GM23248 (cell line): ENCODE data around the gene TTC23. TPM values are rescaled to one million over a fixed set of nuclear protein-coding genes. Genes with fewer than 3 reads are reported as not detected.
A peak's percentile ranks its signal among the peaks of the same experiment; 100 is the strongest.

Source experiments
- DNase-seq: peaks from one replicate; pipeline ENCODE4 v3.0.0-alpha.2; 2015
- H2AFZ ChIP-seq: fragments of 200-600 bp; sonication (generic); 2 replicates; pipeline ENCODE4 v1.6.1; 2016; ENCODE audit warnings: antibody characterized with exemption
- H3F3A ChIP-seq: fragments of 200-600 bp; sonication (generic); 2 replicates; pipeline ENCODE4 v1.6.1; 2016; ENCODE audit warnings: mild to moderate bottlenecking, antibody characterized with exemption, mixed run types; ENCODE audit not compliant: insufficient read depth
- H3K27ac ChIP-seq: fragments of 200-600 bp; sonication (generic); 2 replicates; pipeline ENCODE4 v1.5.1; 2016; ENCODE audit warnings: mild to moderate bottlenecking
- H3K27me3 ChIP-seq: fragments of 200-600 bp; sonication (generic); replicated peaks from 2 replicates; pipeline ENCODE4 v1.6.1; 2016; ENCODE audit warnings: mild to moderate bottlenecking; ENCODE audit not compliant: insufficient read depth
- H3K36me3 ChIP-seq: fragments of 200-600 bp; sonication (generic); 2 replicates; pipeline ENCODE4 v1.6.1; 2016; ENCODE audit warnings: low read depth, mild to moderate bottlenecking
- H3K4me1 ChIP-seq: fragments of 200-600 bp; sonication (generic); 2 replicates; pipeline ENCODE4 v1.6.1; 2016; ENCODE audit warnings: mild to moderate bottlenecking; ENCODE audit not compliant: insufficient read depth
- H3K4me2 ChIP-seq: fragments of 200-600 bp; sonication (generic); one replicate; pipeline ENCODE4 v1.6.1; 2016; ENCODE audit warnings: mild to moderate bottlenecking; ENCODE audit not compliant: unreplicated experiment
- H3K4me3 ChIP-seq: fragments of 200-600 bp; sonication (generic); 2 replicates; pipeline ENCODE4 v1.5.1; 2016; ENCODE audit warnings: mild to moderate bottlenecking
- H3K79me2 ChIP-seq: fragments of 200-600 bp; sonication (generic); 2 replicates; pipeline ENCODE4 v1.6.1; 2016; ENCODE audit warnings: mild to moderate bottlenecking; ENCODE audit not compliant: insufficient read depth
- H3K9ac ChIP-seq: fragments of 200-600 bp; sonication (generic); 2 replicates; pipeline ENCODE4 v1.6.1; 2016; ENCODE audit warnings: mild to moderate bottlenecking
- H3K9me2 ChIP-seq: fragments of 200-600 bp; sonication (generic); 2 replicates; pipeline ENCODE4 v1.6.1; 2016; ENCODE audit warnings: mixed run types, mild to moderate bottlenecking, moderate library complexity; ENCODE audit not compliant: insufficient read depth
- H3K9me3 ChIP-seq: fragments of 200-600 bp; sonication (generic); one replicate; pipeline ENCODE4 v1.6.1; 2017; ENCODE audit warnings: low read depth
- H4K20me1 ChIP-seq: fragments of 200-600 bp; sonication (generic); 2 replicates; pipeline ENCODE4 v1.6.0; 2016; ENCODE audit not compliant: insufficient read depth
- EZH2 ChIP-seq: fragments of 200-600 bp; sonication (generic); IDR thresholded peaks from 2 replicates; pipeline ENCODE4 v1.6.1; 2018; ENCODE audit warnings: antibody characterized with exemption, mild to moderate bottlenecking; ENCODE audit not compliant: insufficient read depth, poor library complexity, severe bottlenecking
- EZH2phosphoT487 ChIP-seq: fragments of 200-600 bp; sonication (generic); IDR thresholded peaks from 2 replicates; pipeline ENCODE4 v1.6.1; 2018; ENCODE audit warnings: antibody characterized with exemption, moderate library complexity, mild to moderate bottlenecking, low read depth; ENCODE audit not compliant: insufficient read depth
- WGBS, 2 experiments: methylation state at CpG; one replicate each; pipeline ENCODE4 v1.1.6; 2015 to 2017; ENCODE audit warnings: low lambda C conversion rate in 2 of 2, low coverage in 1 of 2; ENCODE audit errors: missing lambda C conversion rate in 2 of 2; 5-methylcytosine and 5-hydroxymethylcytosine counted together
- in situ Hi-C: fragments of 300-500 bp; cut with MboI; formaldehyde crosslinking; loops from 2 replicates; pipeline ENCODE4 v1.15.0; 2020
- polyA plus RNA-seq: library from polyadenylated mRNA; unstranded; fragments of >200 nt; fragmentation: Nextera tagmentation; extraction: Ambion mirVana; gene quantifications from 2 replicates; pipeline ENCODE4 v1.2.1, GENCODE V29; 2016
- total RNA-seq: library from RNA; depleted of rRNA; stranded (reverse); fragments of >200 nt; shearing (Covaris generic); gene quantifications from 2 replicates; pipeline ENCODE4 v1.2.3, GENCODE V29; 2014

Gene TTC23
- total and polyA plus RNA-seq, 2 experiments from 2014 or later = 10.8 to 18.6 TPM

DNA sequence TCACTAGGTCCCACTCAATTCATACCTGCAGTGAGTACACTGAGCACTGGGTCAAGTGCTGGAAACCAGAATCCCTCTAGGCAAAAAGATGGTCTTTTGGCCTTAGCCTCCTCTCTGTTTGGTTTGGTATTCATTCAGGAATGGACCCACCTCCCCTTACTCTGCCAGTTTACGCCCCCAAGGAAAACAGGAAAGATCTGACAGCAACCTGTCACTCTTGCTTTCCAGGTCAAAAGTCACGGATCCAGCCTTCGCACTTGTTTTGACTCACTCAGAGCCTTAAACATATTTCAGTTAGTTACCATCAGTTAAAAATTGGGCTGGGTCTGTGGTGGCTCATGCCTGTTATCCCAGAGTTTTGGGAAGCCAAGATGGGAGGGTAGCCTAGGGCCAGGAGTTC lies 76.4 kb downstream of the TTC23 start:
- Histone ChIP-seq H3K27ac (no peak overlapping the region), H3K27me3 (no peaks in the 10 kb centered on the region), H3K9ac (no peak overlapping the region), H3K9me3 (no peaks in the 10 kb centered on the region), H3K4me2 (no peak overlapping the region), H3F3A (peaks cover 23% of the 10 kb centered on the region), H3K79me2 (no peaks in the 10 kb centered on the region), H3K4me3 (no peak overlapping the region), H3K4me1 (peaks cover 19% of the 10 kb centered on the region), H3K9me2 (no peaks in the 10 kb centered on the region), H2AFZ (no peak overlapping the region), H3K36me3 (peaks cover 3% of the 10 kb centered on the region; the same call in 1 of the 2 replicates), H4K20me1 (no peaks in the 10 kb centered on the region)
- DNase-seq = no peak
- in situ Hi-C loops = no loop called here
- TF ChIP-seq EZH2phosphoT487 (no peak), EZH2 (no peak)
- WGBS, 2 experiments = 98 to 99% methylated on average over 3 of the region's 3 CpGs

DNA sequence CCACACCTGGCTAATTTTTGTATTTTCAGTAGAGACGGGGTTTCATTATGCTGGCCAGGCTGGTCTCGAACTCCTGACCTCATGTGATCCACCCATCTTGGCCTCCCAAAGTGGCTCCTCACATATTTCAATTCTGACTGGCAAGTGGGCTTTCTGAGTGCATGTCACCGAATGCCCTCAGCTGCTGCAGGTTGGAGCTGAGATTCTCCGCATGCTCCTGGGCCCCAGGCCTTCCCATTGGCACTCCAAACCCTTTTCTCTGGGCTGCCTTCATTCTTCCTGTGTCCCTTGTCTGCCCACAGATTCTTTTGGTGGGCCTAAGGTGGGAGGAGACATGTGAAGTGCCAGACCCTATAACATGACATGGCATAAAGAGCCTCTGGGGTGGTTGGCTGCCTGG lies 77.2 kb downstream of the TTC23 start:
- H3K9me3 ChIP-seq = no peaks in the 10 kb centered on the region
- 88 to 94% methylated on average over 4 of the region's 4 CpGs for WGBS, 2 experiments
- H3K4me2 ChIP-seq = no peak overlapping the region
- peaks cover 4% of the 10 kb centered on the region; the same call in 1 of the 2 replicates for H3K36me3 ChIP-seq
- in situ Hi-C loops = no loop called here
- H3K4me3 ChIP-seq = no peak overlapping the region
- H2AFZ ChIP-seq = no peak overlapping the region
- H3K4me1 ChIP-seq = peaks cover 16% of the 10 kb centered on the region
- no peaks in the 10 kb centered on the region for H4K20me1 ChIP-seq
- no peak overlapping the region for H3K27ac ChIP-seq
- no peak for DNase-seq
- H3K27me3 ChIP-seq = no peaks in the 10 kb centered on the region
- H3K79me2 ChIP-seq = no peaks in the 10 kb centered on the region
- H3K9ac ChIP-seq = no peak overlapping the region
- H3F3A ChIP-seq = peaks cover 23% of the 10 kb centered on the region
- TF ChIP-seq EZH2phosphoT487 = no peak
- TF ChIP-seq EZH2 = no peak
- no peaks in the 10 kb centered on the region for H3K9me2 ChIP-seq

DNA sequence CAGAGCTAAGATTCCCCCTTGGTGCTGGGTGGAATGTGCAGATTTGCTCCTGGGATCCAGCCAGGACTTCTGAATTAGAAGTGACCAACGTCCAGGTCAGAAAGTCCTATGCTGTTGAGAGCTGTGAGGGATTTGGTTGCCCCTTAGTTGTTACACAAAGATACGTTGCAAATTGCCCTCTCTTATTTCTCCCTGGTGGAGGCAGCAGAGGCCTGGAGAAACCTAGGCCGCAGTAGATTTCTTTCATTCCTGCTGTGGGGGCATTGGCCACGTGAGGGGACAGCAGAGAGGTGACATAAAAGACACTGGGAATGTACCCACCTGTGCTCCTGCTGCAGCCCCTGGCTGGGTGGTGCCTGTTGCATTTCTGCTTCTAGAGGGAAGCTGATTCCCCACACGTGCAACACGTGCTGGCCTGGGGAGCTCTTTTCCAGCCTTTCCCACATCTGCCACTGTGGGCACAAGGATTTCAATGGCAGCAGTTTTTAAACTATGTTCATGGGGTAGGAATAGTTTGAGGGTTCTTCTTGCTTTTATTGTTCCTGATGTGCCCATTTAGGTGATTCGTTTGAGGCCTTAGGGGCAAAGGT lies 78.8 kb downstream of the TTC23 start:
- Histone ChIP-seq H3F3A (peaks cover 23% of the 10 kb centered on the region), H3K9ac (no peak overlapping the region), H3K4me1 (peaks cover 16% of the 10 kb centered on the region), H2AFZ (no peak overlapping the region), H3K4me3 (no peak overlapping the region), H3K4me2 (no peak overlapping the region), H3K79me2 (no peaks in the 10 kb centered on the region), H3K9me3 (no peaks in the 10 kb centered on the region), H3K36me3 (peaks cover 4% of the 10 kb centered on the region; the same call in 1 of the 2 replicates), H4K20me1 (no peaks in the 10 kb centered on the region), H3K27me3 (no peaks in the 10 kb centered on the region), H3K9me2 (no peaks in the 10 kb centered on the region), H3K27ac (peak overlapping the region; percentile 66; the same call in 1 of the 2 replicates)
- whole genome bisulfite sequencing, 2 experiments = 81 to 84% methylated on average over 7 of the region's 7 CpGs
- DNase-seq = peak; percentile 4
- in situ Hi-C loops = no loop called here
- TF ChIP-seq EZH2phosphoT487 = no peak
- no peak for TF ChIP-seq EZH2

DNA sequence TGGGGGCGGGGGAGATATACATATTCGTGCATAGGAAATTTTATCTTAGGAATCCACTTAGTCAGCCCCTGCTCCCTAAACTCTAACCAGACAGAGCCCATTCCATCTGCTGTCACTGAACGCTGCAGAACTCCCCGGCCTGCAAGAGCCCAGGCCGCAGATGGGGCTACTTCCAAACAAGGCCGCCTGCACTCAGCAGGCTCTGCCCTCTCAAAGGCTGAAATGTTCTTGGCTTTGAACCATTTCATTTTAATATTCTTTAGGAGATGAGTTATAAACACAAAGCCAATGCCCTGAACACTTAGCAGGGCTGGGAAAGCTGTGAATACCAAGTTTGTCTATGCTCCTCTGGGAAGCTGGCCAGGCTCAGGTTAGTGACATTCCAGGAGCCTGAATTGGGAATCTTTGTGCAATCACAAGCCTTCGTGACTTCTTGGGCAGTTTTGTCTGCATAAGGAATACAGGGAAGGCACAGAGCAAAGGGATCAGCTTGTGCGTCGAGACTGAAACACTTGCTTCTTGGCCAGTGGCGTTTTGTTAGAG lies 79.5 kb downstream of the TTC23 start:
- Histone ChIP-seq H3K4me2 (peak overlapping the region; percentile 24), H4K20me1 (no peaks in the 10 kb centered on the region), H3K9me2 (no peaks in the 10 kb centered on the region), H3K27ac (peak overlapping the region; percentile 66), H3K4me3 (no peak overlapping the region), H3K27me3 (no peaks in the 10 kb centered on the region), H3F3A (peaks cover 23% of the 10 kb centered on the region), H3K36me3 (peaks cover 4% of the 10 kb centered on the region; the same call in 1 of the 2 replicates), H2AFZ (no peak overlapping the region), H3K9me3 (no peaks in the 10 kb centered on the region), H3K9ac (no peak overlapping the region), H3K79me2 (no peaks in the 10 kb centered on the region), H3K4me1 (peaks cover 16% of the 10 kb centered on the region)
- in situ Hi-C loops = no loop called here
- TF ChIP-seq EZH2phosphoT487 (no peak), EZH2 (no peak)
- WGBS, 2 experiments = 81 to 83% methylated on average over 10 of the region's 10 CpGs
- peak; percentile 76 for DNase-seq
